Measurements from ENCODE around the gene KDM2B. TPM values are rescaled to one million over a fixed set of nuclear protein-coding genes. Genes with fewer than 3 reads are reported as not detected.

The KDM2B gene
- total RNA-seq, 1 donor from 2014 or later = 36.8 TPM

DNA sequence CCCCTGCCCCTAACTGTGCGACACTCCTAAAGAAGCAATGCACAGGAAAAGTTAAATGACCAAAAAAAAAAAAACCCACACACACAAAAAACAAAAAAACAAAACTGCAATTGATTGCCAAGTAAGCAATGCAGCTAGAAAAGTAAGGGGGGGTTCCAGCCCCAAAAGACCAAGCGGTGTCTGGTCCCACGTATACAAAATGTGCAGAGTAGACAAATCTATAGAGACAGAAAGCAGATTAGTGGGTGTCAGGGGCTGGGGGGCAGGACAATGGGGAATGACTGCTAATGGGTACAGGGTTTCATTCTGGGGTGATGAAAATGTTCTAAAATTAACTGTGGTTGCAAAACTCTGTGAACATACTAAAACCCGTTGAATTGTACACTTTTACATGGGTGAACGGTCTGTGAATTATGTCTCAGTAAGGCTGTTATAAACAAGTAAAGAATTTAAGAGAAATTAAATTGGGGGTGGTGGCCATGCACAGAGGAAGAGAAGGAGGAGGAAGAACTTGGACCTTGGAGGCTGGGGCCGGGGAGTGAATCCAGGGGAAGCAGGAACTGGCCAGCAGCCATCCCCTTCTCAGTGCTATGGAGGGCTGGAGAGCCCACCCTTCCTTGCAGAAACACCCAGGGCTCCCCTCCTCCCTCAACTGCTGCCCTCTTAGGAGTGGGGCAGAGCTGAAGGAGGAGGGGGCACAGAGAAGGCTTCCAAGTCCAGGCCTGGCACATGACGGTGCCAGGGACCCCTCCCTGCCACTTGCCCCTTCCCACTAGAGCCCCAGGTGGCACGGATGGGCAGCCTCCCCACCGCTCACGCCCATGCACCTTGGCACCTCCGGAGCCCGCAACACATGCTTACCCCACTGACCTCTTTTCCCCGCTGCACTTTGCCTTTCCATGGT lies 45.4 kb downstream of the KDM2B start:
- intact Hi-C loops (cut with DNase I) = no loop called here
- TF ChIP-seq, protein P1, sequence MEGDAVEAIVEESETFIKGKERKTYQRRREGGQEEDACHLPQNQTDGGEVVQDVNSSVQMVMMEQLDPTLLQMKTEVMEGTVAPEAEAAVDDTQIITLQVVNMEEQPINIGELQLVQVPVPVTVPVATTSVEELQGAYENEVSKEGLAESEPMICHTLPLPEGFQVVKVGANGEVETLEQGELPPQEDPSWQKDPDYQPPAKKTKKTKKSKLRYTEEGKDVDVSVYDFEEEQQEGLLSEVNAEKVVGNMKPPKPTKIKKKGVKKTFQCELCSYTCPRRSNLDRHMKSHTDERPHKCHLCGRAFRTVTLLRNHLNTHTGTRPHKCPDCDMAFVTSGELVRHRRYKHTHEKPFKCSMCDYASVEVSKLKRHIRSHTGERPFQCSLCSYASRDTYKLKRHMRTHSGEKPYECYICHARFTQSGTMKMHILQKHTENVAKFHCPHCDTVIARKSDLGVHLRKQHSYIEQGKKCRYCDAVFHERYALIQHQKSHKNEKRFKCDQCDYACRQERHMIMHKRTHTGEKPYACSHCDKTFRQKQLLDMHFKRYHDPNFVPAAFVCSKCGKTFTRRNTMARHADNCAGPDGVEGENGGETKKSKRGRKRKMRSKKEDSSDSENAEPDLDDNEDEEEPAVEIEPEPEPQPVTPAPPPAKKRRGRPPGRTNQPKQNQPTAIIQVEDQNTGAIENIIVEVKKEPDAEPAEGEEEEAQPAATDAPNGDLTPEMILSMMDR (IDR thresholded peaks at IDR 0.05) = no peak
- Histone ChIP-seq H3K36me3 (peaks cover 6% of the 10 kb centered on the region), H3K4me1 (peaks cover 72% of the 10 kb centered on the region), H3K27me3 (ENCODE audit: low read depth) (no peaks in the 10 kb centered on the region), H3K27ac (peak overlapping the region; percentile 96), H3K9me3 (no peaks in the 10 kb centered on the region), H3K4me3 (peak overlapping the region; percentile 69)
- peak; percentile 47 for DNase-seq
- no peak for ATAC-seq

- intact Hi-C loops (cut with DNase I) = no loop called here
- TF ChIP-seq, protein P1 (IDR thresholded peaks at IDR 0.05) = no peak
- no peaks in the 10 kb centered on the region for H3K27me3 ChIP-seq (ENCODE audit: low read depth)
- DNase-seq (no peak), ATAC-seq (no peak)
- H3K9me3 ChIP-seq = no peaks in the 10 kb centered on the region
- peaks cover 80% of the 10 kb centered on the region for H3K4me1 ChIP-seq
- no peak overlapping the region for H3K4me3 ChIP-seq
- H3K36me3 ChIP-seq = peaks cover 6% of the 10 kb centered on the region
- peak overlapping the region; percentile 96 for H3K27ac ChIP-seq
These were observed 46.2 kb downstream of the KDM2B start for GRCh38 chr12:121534495-121535148.

DNA sequence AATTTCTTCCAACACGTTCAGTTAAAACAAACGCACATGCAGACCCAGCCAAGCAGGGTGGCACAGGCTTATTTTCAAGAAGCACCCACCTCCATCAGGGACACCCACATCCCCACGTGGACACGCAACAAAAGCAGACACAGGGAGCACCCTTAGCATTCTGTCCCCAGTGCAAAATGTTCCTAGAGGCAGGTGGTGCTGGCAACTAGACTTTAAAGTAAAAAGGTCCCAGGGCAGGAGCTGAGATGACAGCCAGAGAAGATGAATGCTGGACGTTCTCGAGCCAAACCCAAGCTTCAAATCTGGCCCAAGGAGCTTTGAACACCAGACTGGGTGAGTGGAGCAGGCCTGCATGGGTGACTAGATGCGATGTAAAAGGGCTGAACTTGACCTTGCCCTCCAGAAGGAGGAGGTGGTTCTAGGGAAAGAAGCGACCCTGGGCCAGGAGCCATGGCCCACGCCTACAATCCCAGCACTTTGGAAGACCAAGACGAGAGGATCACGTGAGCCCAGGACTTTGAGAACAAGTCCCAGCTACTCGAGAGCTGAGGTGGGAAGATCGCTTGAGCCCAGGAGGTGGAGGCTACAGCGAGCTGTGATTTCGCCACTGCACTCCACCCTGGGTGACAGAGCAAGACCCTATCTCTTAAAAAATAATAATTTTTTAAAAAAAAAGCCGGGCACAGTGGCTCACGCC lies 47.3 kb downstream of the KDM2B start:
- H3K27ac ChIP-seq = peak overlapping the region; percentile 80
- no peak overlapping the region for H3K4me3 ChIP-seq
- no peaks in the 10 kb centered on the region for H3K9me3 ChIP-seq
- TF ChIP-seq, protein P1 (IDR thresholded peaks at IDR 0.05) = no peak
- DNase-seq = peak; percentile 64
- intact Hi-C loops (cut with DNase I) = no loop called here
- peaks cover 6% of the 10 kb centered on the region for H3K36me3 ChIP-seq
- peaks cover 75% of the 10 kb centered on the region for H3K4me1 ChIP-seq
- no peak for ATAC-seq
- no peaks in the 10 kb centered on the region for H3K27me3 ChIP-seq (ENCODE audit: low read depth)

DNA sequence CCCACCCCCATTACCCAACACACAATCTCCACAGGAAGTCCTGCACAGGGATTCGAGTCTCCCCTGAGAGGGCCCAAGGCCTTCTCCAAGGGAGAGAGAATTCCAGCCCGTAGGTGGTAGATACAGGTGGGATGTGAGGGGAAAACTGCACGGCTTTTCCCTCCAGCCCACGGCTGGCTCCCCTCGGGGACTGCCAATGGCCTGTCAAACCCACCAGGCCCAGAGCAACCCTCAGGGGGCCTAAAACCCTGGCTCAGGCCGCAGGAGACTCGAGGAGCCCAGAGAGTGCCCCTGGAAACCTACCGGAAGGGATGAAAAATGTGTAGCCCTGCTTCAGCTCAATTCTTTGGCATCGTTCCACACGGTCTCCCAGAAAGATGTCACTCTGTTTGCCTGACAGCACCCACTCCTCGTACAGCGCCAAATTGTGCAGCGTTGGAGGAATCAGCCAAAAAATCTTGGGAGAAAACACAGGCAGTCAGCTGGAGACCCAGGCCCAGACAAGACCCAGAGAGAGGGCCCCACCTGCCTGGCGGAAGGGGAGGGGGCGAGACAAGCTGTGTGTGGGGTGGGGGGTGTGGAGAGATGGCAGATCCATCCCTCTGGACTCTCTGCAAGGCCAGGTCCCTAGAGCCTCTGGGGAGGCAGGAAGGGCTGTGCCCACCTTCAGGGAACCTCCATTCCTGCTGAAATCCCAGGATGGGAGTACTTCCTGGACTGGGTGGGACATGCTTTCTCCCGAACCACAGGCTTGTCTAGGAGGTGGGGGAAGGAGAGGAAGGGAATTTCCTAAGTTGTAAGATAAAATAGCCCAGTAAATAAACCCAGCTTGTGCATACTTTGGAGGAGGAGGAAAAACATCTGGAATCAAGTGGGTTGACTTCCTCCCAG lies 48.1 kb downstream of the KDM2B start:
- ATAC-seq = no peak
- Histone ChIP-seq H3K9me3 (no peaks in the 10 kb centered on the region), H3K27ac (peak overlapping the region; percentile 80), H3K4me1 (peaks cover 70% of the 10 kb centered on the region), H3K27me3 (ENCODE audit: low read depth) (no peaks in the 10 kb centered on the region), H3K4me3 (no peak overlapping the region), H3K36me3 (peaks cover 12% of the 10 kb centered on the region)
- intact Hi-C loops (cut with DNase I) = no loop called here
- TF ChIP-seq, protein P1 (IDR thresholded peaks at IDR 0.05) = no peak
- DNase-seq = no peak

DNA sequence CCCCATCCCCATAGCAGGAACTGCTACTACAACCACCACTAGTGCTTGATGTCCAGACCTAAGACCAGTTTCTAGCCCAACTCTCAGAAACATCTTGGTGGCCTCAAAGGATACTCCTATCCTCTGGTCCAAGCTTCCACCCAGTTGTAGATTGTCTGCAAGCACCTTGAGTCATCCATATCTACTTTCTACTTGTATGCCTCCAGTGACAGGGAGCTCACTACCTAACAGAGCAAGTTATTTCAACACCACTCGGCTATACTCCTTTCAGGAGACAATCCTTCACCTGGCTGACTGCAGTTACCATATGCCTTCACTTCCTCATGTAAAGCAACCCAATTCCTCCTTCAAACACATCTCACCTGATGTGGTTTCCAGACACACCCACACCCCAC lies 49.5 kb downstream of the KDM2B start:
- Histone ChIP-seq H3K27me3 (ENCODE audit: low read depth) (no peaks in the 10 kb centered on the region), H3K27ac (peak overlapping the region; percentile 53), H3K4me3 (no peak overlapping the region), H3K9me3 (no peaks in the 10 kb centered on the region), H3K4me1 (peaks cover 63% of the 10 kb centered on the region), H3K36me3 (peaks cover 14% of the 10 kb centered on the region)
- ATAC-seq = no peak
- DNase-seq = no peak
- intact Hi-C loops (cut with DNase I) = no loop called here
- TF ChIP-seq, protein P1 (IDR thresholded peaks at IDR 0.05) = no peak

Data from lower lobe of right lung (tissue), 2 donors.